Trophoblast cell (in vitro differentiated cells and primary cell): Measurements from ENCODE around the gene SIX1. TPM values are rescaled to one million over a fixed set of nuclear protein-coding genes. Genes with fewer than 3 reads are reported as not detected.

ENCODE experiments used
- DNase-seq, 2 donors: peaks; one replicate each; pipeline ENCODE4 v3.0.0-alpha.2; 2016
- H2AFZ ChIP-seq: 2 replicates; pipeline ENCODE4 v1.6.1; 2013; ENCODE audit warnings: low read length, moderate library complexity, mild to moderate bottlenecking; ENCODE audit not compliant: insufficient read depth, poor library complexity
- H2AK5ac ChIP-seq: 2 replicates; pipeline ENCODE4 v1.6.1; 2013; ENCODE audit warnings: mild to moderate bottlenecking, low read length
- H2BK120ac ChIP-seq: 2 replicates; pipeline ENCODE4 v1.6.1; 2013; ENCODE audit warnings: low read length, mild to moderate bottlenecking, moderate library complexity; ENCODE audit not compliant: insufficient read depth, poor library complexity
- H2BK12ac ChIP-seq: 2 replicates; pipeline ENCODE4 v1.6.1; 2013; ENCODE audit warnings: mild to moderate bottlenecking, low read length, moderate library complexity
- H2BK5ac ChIP-seq: 2 replicates; pipeline ENCODE4 v1.6.1; 2013; ENCODE audit warnings: low read length, low read depth, moderate library complexity, mild to moderate bottlenecking; ENCODE audit not compliant: poor library complexity
- H3K14ac ChIP-seq: 2 replicates; pipeline ENCODE4 v1.6.1; 2013; ENCODE audit warnings: mild to moderate bottlenecking, low read length
- H3K18ac ChIP-seq: 2 replicates; pipeline ENCODE4 v1.6.1; 2013; ENCODE audit warnings: mild to moderate bottlenecking, low read length
- H3K23ac ChIP-seq: 2 replicates; pipeline ENCODE4 v1.6.1; 2013; ENCODE audit warnings: low read length
- H3K27ac ChIP-seq: 2 replicates; pipeline ENCODE4 v1.5.1; 2013; ENCODE audit warnings: low read depth, mild to moderate bottlenecking, inconsistent platforms, low read length, moderate library complexity
- H3K27me3 ChIP-seq: 2 replicates; pipeline ENCODE4 v1.6.1; 2013; ENCODE audit warnings: inconsistent platforms, mild to moderate bottlenecking, low read length, moderate library complexity; ENCODE audit not compliant: insufficient read depth
- H3K36me3 ChIP-seq, 2 experiments: 1 replicate in 1 of 2; 2 replicates in 1 of 2; pipeline ENCODE4 v1.6.1; 2013; ENCODE audit warnings: low read length in 2 of 2, mild to moderate bottlenecking in 2 of 2, moderate library complexity in 1 of 2; ENCODE audit not compliant: insufficient read depth in 2 of 2, control insufficient read depth in 1 of 2
- H3K4ac ChIP-seq: 2 replicates; pipeline ENCODE4 v1.6.1; 2013; ENCODE audit warnings: low read depth, mild to moderate bottlenecking, low read length, moderate library complexity
- H3K4me1 ChIP-seq, 2 experiments: 1 replicate in 1 of 2; 2 replicates in 1 of 2; pipeline ENCODE4 v1.6.1; 2013; ENCODE audit warnings: low read length in 2 of 2, mild to moderate bottlenecking in 2 of 2, moderate library complexity in 1 of 2; ENCODE audit not compliant: insufficient read depth in 2 of 2, control insufficient read depth in 1 of 2
- H3K4me2 ChIP-seq: 2 replicates; pipeline ENCODE4 v1.6.1; 2013; ENCODE audit warnings: inconsistent platforms, mild to moderate bottlenecking, low read length, moderate library complexity
- H3K4me3 ChIP-seq: 2 replicates; pipeline ENCODE4 v1.5.1; 2013; ENCODE audit warnings: mild to moderate bottlenecking, low read depth, low read length, inconsistent platforms
- H3K79me1 ChIP-seq: one replicate; pipeline ENCODE4 v1.6.1; 2013; ENCODE audit warnings: low read length
- H3K79me2 ChIP-seq: 2 replicates; pipeline ENCODE4 v1.6.1; 2013; ENCODE audit warnings: low read length, mild to moderate bottlenecking; ENCODE audit not compliant: control insufficient read depth, insufficient read depth, poor library complexity
- H3K9ac ChIP-seq: 2 replicates; pipeline ENCODE4 v1.6.1; 2013; ENCODE audit warnings: mild to moderate bottlenecking, low read length
- H3K9me3 ChIP-seq: 2 replicates; pipeline ENCODE4 v1.6.1; 2013; ENCODE audit warnings: low read depth, mild to moderate bottlenecking, control low read depth, inconsistent platforms, low read length; ENCODE audit not compliant: insufficient read depth
- H4K12ac ChIP-seq: 2 replicates; pipeline ENCODE4 v1.6.1; 2013; ENCODE audit warnings: low read depth, mild to moderate bottlenecking, low read length, moderate library complexity
- H4K8ac ChIP-seq: 2 replicates; pipeline ENCODE4 v1.6.1; 2013; ENCODE audit warnings: low read depth, mild to moderate bottlenecking, low read length, moderate library complexity
- H4K91ac ChIP-seq: one replicate; pipeline ENCODE4 v1.6.1; 2013; ENCODE audit warnings: low read depth, mild to moderate bottlenecking, low read length, moderate library complexity
- WGBS: extraction: QIAGEN DNeasy Blood & Tissue Kit; methylation state at CpG from one replicate; pipeline ENCODE4 v1.1.7; 2013; ENCODE audit warnings: missing lambda C conversion rate; ENCODE audit not compliant: insufficient read length, insufficient coverage; ENCODE audit errors: extremely low coverage; 5-methylcytosine and 5-hydroxymethylcytosine counted together
- polyA plus RNA-seq: library from polyadenylated mRNA; stranded (reverse); fragments of 200-250 nt; gene quantifications from 2 replicates; pipeline ENCODE4 v1.2.3, GENCODE V29; 2013

The SIX1 gene
- 0.03 and 0.08 TPM in 2 replicates for polyA plus RNA-seq

DNA sequence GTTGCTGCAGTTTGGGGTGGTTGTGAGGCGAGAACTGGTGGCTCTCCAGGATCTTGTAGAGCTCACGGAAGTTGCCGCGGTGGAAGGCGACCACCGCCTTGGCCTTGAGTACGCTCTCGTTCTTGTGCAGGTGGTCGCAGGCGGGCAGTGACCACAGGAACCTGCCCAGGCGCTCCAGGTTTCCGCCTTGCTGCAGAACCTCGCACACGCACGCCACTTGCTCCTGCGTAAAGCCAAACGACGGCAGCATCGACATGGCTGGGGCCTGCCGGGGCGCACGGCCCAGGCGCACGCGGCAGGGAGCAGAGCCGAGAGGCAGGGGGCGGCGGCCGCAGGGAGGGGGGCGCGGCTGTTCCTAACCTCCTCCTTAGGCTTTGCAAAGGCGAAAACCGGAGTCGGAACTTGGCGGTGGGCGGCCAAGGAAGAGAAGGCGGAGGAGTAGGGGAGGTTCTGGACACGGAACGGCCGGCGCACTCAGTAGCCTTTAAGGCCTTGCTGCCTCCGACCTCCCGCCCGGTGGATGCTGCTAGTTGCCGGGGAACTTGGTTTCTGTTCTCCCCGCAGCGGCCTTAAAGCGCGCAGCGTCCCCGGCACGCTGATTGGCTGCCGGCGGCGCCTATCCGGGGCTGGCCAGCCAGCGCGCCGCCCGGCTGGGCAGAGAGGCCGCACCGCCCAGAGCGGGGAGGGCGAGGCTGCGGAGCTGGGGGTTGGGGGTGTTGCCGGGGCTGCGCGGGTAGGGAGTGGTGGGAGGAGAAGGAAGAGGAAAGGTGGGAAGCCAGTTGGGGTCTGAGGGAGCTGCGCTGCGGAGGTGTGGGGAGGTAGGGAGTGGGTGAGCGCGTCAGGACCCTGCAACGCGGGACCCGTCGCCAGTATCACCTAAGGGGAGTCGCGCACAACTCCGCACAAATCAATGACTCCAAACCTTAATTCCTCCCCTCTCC lies at the start of gene SIX1:
SIX1 (minus strand) TSS at position 544 of the 941 bp plus-strand sequence; CDS start at position 256, 288 bp downstream.
- WGBS: no CpG with 5 or more reads among the region's 79 CpGs
- H3K4me1 ChIP-seq: peaks cover 15 to 17% of the 10 kb centered on the region in 2 experiments
- H4K8ac ChIP-seq: no peak within 1 kb of the TSS

DNA sequence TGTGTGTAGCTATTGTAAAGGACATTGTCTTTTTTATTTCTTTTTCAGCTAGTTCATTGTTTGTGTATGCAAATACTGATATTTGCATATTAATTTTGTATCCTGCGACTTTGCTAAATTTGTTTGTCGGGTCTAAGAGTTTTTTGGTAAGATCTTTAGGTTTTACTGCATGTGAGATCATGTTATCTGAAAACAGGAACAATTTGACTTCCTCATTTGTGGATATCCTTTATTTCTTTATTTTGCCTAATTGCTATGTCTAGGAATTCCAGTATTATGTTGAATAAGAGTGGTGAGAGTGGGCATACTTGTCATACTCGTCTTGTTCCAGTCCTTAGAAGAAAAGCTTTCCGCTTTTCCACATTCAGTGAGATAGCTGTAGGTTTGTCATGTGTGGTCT lies 46.0 kb upstream of the SIX1 start:
- H3K9me3 ChIP-seq: no peaks in the 10 kb centered on the region
- H3K27me3 ChIP-seq: no peaks in the 10 kb centered on the region
- no peaks in the 10 kb centered on the region for H3K4me1 ChIP-seq
- no peak overlapping the region for H2BK12ac ChIP-seq
- H3K18ac ChIP-seq: no peak overlapping the region
- H3K4me2 ChIP-seq: no peak overlapping the region
- no peak overlapping the region for H3K27ac ChIP-seq
- no peak overlapping the region for H3K4me3 ChIP-seq
- H4K12ac ChIP-seq: no peak overlapping the region
- H2AFZ ChIP-seq: no peak overlapping the region
- no peak overlapping the region for H3K4ac ChIP-seq
- no peak overlapping the region for H4K91ac ChIP-seq
- no peak overlapping the region for H3K9ac ChIP-seq
- no peak overlapping the region for H3K14ac ChIP-seq
- no peaks in the 10 kb centered on the region for H3K79me2 ChIP-seq
- whole genome bisulfite sequencing: no CpG with 5 or more reads among the region's 4 CpGs
- no peaks in the 10 kb centered on the region for H3K79me1 ChIP-seq
- H3K36me3 ChIP-seq: no peaks in the 10 kb centered on the region
- H2AK5ac ChIP-seq: no peak overlapping the region
- no peak for DNase-seq
- H3K23ac ChIP-seq: no peak overlapping the region
- H4K8ac ChIP-seq: no peak overlapping the region
- no peak overlapping the region for H2BK5ac ChIP-seq
- H2BK120ac ChIP-seq: no peak overlapping the region

More for the DNA sequence above, at the start of gene SIX1:
- Histone ChIP-seq H2BK120ac (no peak within 1 kb of the TSS), H3K4me3 (peak within 1 kb of the TSS; percentile 60), H2AK5ac (no peak within 1 kb of the TSS), H4K12ac (no peak within 1 kb of the TSS), H3K79me2 (no peaks in the 10 kb centered on the region), H3K14ac (no peak within 1 kb of the TSS), H3K27ac (no peak within 1 kb of the TSS), H2BK12ac (no peak within 1 kb of the TSS), H3K4me2 (peak within 1 kb of the TSS; percentile 68), H4K91ac (no peak within 1 kb of the TSS), H3K9me3 (peaks cover 2% of the 10 kb centered on the region), H3K9ac (no peak within 1 kb of the TSS), H2AFZ (peak within 1 kb of the TSS; percentile 30), H2BK5ac (no peak within 1 kb of the TSS), H3K23ac (no peak within 1 kb of the TSS), H3K4ac (no peak within 1 kb of the TSS), H3K36me3 (no peaks in the 10 kb centered on the region), H3K79me1 (no peaks in the 10 kb centered on the region), H3K18ac (no peak within 1 kb of the TSS), H3K27me3 (peaks cover 82% of the 10 kb centered on the region)
- DNase-seq: peak; percentile 51 to 76

GRCh38 chr14:60691383-60692113 lies 42.3 kb upstream of the SIX1 start:
- no peak for DNase-seq
- Histone ChIP-seq H3K9me3 (no peaks in the 10 kb centered on the region), H4K12ac (no peak overlapping the region), H3K4ac (no peak overlapping the region), H3K79me2 (no peaks in the 10 kb centered on the region), H4K8ac (no peak overlapping the region), H3K79me1 (no peaks in the 10 kb centered on the region), H2AK5ac (no peak overlapping the region), H3K4me2 (no peak overlapping the region), H3K14ac (no peak overlapping the region), H2BK120ac (no peak overlapping the region), H2BK5ac (no peak overlapping the region), H3K27me3 (no peaks in the 10 kb centered on the region), H3K9ac (no peak overlapping the region), H3K36me3 (no peaks in the 10 kb centered on the region), H2BK12ac (no peak overlapping the region), H3K18ac (no peak overlapping the region), H3K27ac (no peak overlapping the region), H2AFZ (no peak overlapping the region), H4K91ac (no peak overlapping the region), H3K4me3 (no peak overlapping the region), H3K4me1 (no peaks in the 10 kb centered on the region), H3K23ac (no peak overlapping the region)
- no CpG with 5 or more reads among the region's 3 CpGs for WGBS

DNA sequence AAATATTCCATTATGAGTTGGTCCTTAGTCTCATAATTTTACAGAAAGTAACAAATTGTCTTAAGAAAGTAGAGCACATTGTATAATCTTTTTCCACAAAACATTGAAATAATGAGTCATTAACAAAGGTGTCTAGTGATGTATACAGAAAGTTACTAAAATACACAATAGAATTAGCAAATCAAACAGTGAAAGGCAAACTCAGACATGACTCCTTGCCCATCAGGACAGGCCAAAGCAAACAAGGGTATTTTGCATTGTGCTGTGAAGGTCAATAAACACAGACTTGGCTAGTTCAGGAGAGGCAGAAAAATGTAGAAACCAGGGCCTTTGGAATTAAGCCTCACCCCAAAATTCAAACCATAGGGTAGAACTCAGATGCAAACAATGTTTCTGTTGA lies 37.6 kb upstream of the SIX1 start:
- no peak overlapping the region for H2BK120ac ChIP-seq
- H3K18ac ChIP-seq: no peak overlapping the region
- no peak for DNase-seq
- H3K36me3 ChIP-seq: no peaks in the 10 kb centered on the region
- no peaks in the 10 kb centered on the region for H3K27me3 ChIP-seq
- no peak overlapping the region for H4K12ac ChIP-seq
- H2AFZ ChIP-seq: no peak overlapping the region
- H3K4me1 ChIP-seq: no peaks in the 10 kb centered on the region
- H3K4ac ChIP-seq: no peak overlapping the region
- no peak overlapping the region for H2AK5ac ChIP-seq
- no peak overlapping the region for H4K91ac ChIP-seq
- no peak overlapping the region for H3K4me3 ChIP-seq
- H3K9me3 ChIP-seq: no peaks in the 10 kb centered on the region
- no peak overlapping the region for H3K14ac ChIP-seq
- no peaks in the 10 kb centered on the region for H3K79me2 ChIP-seq
- H3K9ac ChIP-seq: no peak overlapping the region
- no peak overlapping the region for H3K27ac ChIP-seq
- no peaks in the 10 kb centered on the region for H3K79me1 ChIP-seq
- no peak overlapping the region for H4K8ac ChIP-seq
- H2BK12ac ChIP-seq: no peak overlapping the region
- H3K23ac ChIP-seq: no peak overlapping the region
- H2BK5ac ChIP-seq: no peak overlapping the region
- no peak overlapping the region for H3K4me2 ChIP-seq
